Measurements from ENCODE around the gene SSR2.
A peak's percentile ranks its signal among the peaks of the same experiment; 100 is the strongest.

SSR2 gene

GRCh38 chr1:155977690-155978324 lies 42.9 kb downstream of the SSR2 start:
- peak; percentile 45 for DNase-seq
- in situ Hi-C loops (cut with MboI; ENCODE audit: low pct_unique_long_range_greater_than_20kb, low sequenced_read_pairs): no loop called here

- in situ Hi-C loops (cut with MboI; ENCODE audit: low pct_unique_long_range_greater_than_20kb, low sequenced_read_pairs): no loop called here
- DNase-seq: peak; percentile 30
These were observed 43.6 kb downstream of the SSR2 start for GRCh38 chr1:155976913-155977689.

GRCh38 chr1:155976062-155976912 lies 44.5 kb downstream of the SSR2 start:
- in situ Hi-C loops (cut with MboI; ENCODE audit: low pct_unique_long_range_greater_than_20kb, low sequenced_read_pairs): no loop called here
- DNase-seq: peak; percentile 98

- peak; percentile 42 for DNase-seq
- in situ Hi-C loops (cut with MboI; ENCODE audit: low pct_unique_long_range_greater_than_20kb, low sequenced_read_pairs): no loop called here
These were observed 45.2 kb downstream of the SSR2 start for GRCh38 chr1:155975375-155976061.

GRCh38 chr1:155974208-155975115 lies 46.3 kb downstream of the SSR2 start:
- no peak for DNase-seq
- in situ Hi-C loops (cut with MboI; ENCODE audit: low pct_unique_long_range_greater_than_20kb, low sequenced_read_pairs): no loop called here

GRCh38 chr1:155973723-155974122 lies 47.0 kb downstream of the SSR2 start:
- in situ Hi-C loops (cut with MboI; ENCODE audit: low pct_unique_long_range_greater_than_20kb, low sequenced_read_pairs): no loop called here
- no peak for DNase-seq

- in situ Hi-C loops (cut with MboI; ENCODE audit: low pct_unique_long_range_greater_than_20kb, low sequenced_read_pairs): no loop called here
- DNase-seq: no peak
These were observed 48.6 kb downstream of the SSR2 start for GRCh38 chr1:155971910-155972809.

- peak; percentile 95 for DNase-seq
- in situ Hi-C loops (cut with MboI; ENCODE audit: low pct_unique_long_range_greater_than_20kb, low sequenced_read_pairs): no loop called here
These were observed 50.1 kb downstream of the SSR2 start for GRCh38 chr1:155970531-155971167.

- in situ Hi-C loops (cut with MboI; ENCODE audit: low pct_unique_long_range_greater_than_20kb, low sequenced_read_pairs): no loop called here
- DNase-seq: no peak
These were observed 51.4 kb downstream of the SSR2 start for GRCh38 chr1:155969377-155969791.

GRCh38 chr1:155968670-155969069 lies 52.1 kb downstream of the SSR2 start:
- in situ Hi-C loops (cut with MboI; ENCODE audit: low pct_unique_long_range_greater_than_20kb, low sequenced_read_pairs): no loop called here
- no peak for DNase-seq

GRCh38 chr1:155968051-155968400 lies 52.7 kb downstream of the SSR2 start:
- in situ Hi-C loops (cut with MboI; ENCODE audit: low pct_unique_long_range_greater_than_20kb, low sequenced_read_pairs): no loop called here
- no peak for DNase-seq

GRCh38 chr1:155967341-155968050 lies 53.3 kb downstream of the SSR2 start:
- peak; percentile 71 for DNase-seq
- in situ Hi-C loops (cut with MboI; ENCODE audit: low pct_unique_long_range_greater_than_20kb, low sequenced_read_pairs): no loop called here

- in situ Hi-C loops (cut with MboI; ENCODE audit: low pct_unique_long_range_greater_than_20kb, low sequenced_read_pairs): no loop called here
- no peak for DNase-seq
These were observed 54.0 kb downstream of the SSR2 start for GRCh38 chr1:155966750-155967149.

- peak; percentile 32 for DNase-seq
- in situ Hi-C loops (cut with MboI; ENCODE audit: low pct_unique_long_range_greater_than_20kb, low sequenced_read_pairs): no loop called here
These were observed 54.6 kb downstream of the SSR2 start for GRCh38 chr1:155966135-155966534.

GRCh38 chr1:155964193-155964592 lies 56.6 kb downstream of the SSR2 start:
- DNase-seq: no peak
- in situ Hi-C loops (cut with MboI; ENCODE audit: low pct_unique_long_range_greater_than_20kb, low sequenced_read_pairs): no loop called here

GRCh38 chr1:155962599-155963211 lies 58.0 kb downstream of the SSR2 start:
- DNase-seq: no peak
- in situ Hi-C loops (cut with MboI; ENCODE audit: low pct_unique_long_range_greater_than_20kb, low sequenced_read_pairs): no loop called here

Measured in KBM-7 (cell line).